GM23248 (cell line): ENCODE results near the gene TP63.

Experiments
- EZH2 ChIP-seq: fragments of 200-600 bp; sonication (generic); IDR thresholded peaks from 2 replicates; pipeline ENCODE4 v1.6.1; 2018; ENCODE audit warnings: antibody characterized with exemption, mild to moderate bottlenecking; ENCODE audit not compliant: insufficient read depth, poor library complexity, severe bottlenecking
- EZH2phosphoT487 ChIP-seq: fragments of 200-600 bp; sonication (generic); IDR thresholded peaks from 2 replicates; pipeline ENCODE4 v1.6.1; 2018; ENCODE audit warnings: antibody characterized with exemption, moderate library complexity, mild to moderate bottlenecking, low read depth; ENCODE audit not compliant: insufficient read depth

DNA sequence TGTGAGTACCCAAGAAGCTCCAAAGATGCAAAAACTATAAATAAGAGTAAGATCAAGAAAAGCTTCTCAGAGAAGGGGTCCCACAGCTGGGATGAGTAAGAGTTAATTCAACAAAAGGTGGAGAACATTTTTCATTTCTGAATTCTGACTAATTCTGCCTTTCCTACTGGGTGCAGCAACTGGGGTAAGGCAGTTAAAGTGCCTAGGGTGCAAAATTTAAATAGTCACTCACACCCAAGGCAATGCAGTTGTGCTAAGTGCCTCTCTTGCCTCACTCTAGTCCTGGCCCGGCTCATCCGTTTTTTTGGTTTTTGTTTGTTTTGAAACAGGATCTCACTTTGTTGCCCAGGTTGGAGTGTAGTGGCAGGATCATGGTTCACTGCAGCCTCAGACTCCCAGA lies 240.2 kb downstream of the TP63 start:
- TF ChIP-seq EZH2 (no peak), EZH2phosphoT487 (no peak)
